B cell (primary cell): ENCODE data around the gene STRBP.

Source experiments
- CTCF ChIP-seq: fragments of 200-600 bp; IDR thresholded peaks from one replicate; pipeline ENCODE4 v1.8.0; 2022; ENCODE audit warnings: antibody characterized with exemption, mild to moderate bottlenecking
- EZH2 ChIP-seq: IDR thresholded peaks from 2 replicates; pipeline ENCODE4 v1.6.1; 2012; ENCODE audit warnings: borderline replicate concordance, low read depth, mild to moderate bottlenecking, moderate library complexity, low read length; ENCODE audit not compliant: insufficient read depth, poor library complexity, severe bottlenecking

DNA sequence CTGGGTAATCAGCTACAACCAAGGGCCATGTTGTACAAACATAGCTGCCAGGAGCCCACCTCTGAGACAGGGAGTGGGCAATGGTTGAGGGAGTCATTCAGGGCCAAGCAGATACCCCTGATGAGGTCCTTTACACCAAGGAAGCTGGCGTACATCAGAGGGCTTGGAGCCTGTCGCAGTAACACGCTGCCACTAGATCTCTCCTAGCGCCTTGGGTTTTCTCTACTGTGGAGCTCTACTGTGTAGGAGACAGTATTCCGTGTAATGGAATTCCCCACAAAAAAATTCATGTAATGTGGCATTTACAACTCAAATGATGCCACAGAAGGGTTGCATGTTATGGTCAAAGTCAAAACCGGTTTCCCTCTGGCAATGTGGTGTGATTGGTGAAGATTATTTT, 46.2 kb upstream of the STRBP start:
- TF ChIP-seq CTCF (no peak), EZH2 (no peak)
